Stimulated activated CD8-positive, alpha-beta memory T cell treated with anti-CD3 and anti-CD28 coated beads, Interleukin-4, amount 100 ng/mL, for 48 hours (primary cell): ENCODE data around the gene MEF2B.

ENCODE experiments used
- DNase-seq: peaks from one replicate; pipeline ENCODE4 v3.0.0-alpha.2; 2020

The MEF2B gene

DNA sequence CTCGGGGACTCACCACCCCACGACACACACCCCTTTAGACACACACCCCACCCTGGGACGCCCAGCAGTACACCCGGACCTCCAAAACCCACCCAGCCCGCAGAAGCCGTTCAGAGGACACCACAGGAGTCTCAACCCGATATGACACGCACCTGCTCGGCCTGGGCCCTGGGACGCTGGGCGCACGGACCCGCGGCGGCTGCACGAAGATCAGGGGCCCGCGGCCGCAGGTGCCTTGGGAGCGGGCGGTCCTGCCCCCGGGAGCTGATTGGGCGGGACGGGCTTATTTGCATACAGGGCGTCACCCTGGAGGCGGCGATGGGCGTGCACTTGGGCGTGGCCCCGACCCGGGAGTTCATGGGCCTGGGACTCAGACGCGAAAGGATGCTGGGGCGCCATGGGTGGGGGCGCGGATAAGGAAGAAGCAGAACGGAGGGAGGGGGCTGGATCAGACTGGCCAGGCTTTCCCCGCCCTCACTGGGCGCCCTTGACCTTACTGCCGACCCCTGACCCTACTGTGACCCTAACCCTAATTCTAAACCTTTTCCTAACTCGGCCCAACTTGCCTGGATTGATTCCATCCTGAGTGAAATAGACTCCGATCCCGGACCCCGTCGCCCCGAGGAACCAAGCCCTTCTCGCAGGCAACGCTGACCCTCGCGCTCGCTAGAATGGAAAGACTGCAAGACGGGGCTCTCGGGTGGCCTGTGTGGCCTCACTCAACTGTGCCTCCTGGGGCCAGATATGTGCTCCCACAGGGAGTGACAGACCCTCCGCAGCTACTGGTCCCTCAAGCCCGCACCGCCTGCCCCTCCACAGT lies at the start of gene MEF2B:
Gene MEF2B, minus strand, starts transcription at position 211 of the 820 bp plus-strand sequence. CDS start 19,528 bp downstream, outside the sequence.
- DNase-seq, result peak; percentile 91

DNA sequence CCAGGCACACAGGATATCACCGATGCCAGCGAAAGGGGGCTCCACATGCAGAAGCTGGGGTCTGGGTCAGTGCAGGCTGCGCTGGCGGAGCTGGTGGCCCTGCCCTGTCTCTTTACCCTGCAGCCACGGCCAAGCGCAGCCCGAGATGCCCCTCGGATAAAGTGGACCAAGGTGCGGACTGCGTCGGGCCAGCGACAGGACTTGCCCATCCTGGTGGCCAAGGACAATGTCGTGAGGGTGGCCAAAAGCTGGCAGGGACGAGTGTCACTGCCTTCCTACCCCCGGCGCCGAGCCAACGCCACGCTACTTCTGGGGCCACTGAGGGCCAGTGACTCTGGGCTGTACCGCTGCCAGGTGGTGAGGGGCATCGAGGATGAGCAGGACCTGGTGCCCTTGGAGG lies 48.8 kb upstream of the MEF2B start:
- no peak for DNase-seq

DNA sequence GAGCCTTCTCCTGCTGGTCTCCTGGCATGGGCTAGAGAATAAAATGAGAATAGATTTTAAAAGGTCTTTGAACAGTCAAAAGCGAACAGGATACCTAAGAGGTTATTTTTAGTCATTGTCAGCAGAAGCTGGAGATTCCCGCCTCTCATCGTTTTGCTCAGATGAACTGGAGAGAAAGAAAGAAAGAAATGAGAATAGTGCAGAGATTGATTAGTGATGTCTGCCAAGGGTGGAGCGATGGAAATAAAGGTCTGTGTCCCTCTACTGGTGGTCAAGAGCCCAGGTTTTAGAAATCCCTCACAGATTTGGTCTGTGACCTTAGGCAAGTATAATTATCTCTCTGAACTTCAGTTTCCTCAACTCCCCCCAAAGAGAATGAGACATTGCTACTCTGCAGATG lies 47.0 kb upstream of the MEF2B start:
- DNase-seq, result no peak

DNA sequence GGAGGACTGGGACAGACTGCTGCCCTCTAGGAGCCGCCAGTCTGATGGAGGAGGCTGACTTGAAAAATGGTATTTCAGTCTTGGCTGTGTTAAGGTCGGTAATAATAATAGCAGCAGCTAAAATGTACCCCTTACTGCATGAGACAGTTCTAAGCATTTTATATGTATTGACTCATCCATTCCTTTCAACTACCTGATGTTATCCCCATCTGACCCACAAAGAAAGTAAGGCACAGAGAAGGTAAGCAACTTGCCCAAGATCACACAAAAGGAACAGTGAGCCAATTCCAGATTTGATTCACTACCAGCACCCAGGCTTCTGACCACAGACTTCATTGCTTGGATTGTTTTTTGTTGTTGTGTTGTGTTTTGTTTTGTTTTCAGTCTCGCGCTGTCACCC lies 45.7 kb upstream of the MEF2B start:
- DNase-seq, result no peak

DNA sequence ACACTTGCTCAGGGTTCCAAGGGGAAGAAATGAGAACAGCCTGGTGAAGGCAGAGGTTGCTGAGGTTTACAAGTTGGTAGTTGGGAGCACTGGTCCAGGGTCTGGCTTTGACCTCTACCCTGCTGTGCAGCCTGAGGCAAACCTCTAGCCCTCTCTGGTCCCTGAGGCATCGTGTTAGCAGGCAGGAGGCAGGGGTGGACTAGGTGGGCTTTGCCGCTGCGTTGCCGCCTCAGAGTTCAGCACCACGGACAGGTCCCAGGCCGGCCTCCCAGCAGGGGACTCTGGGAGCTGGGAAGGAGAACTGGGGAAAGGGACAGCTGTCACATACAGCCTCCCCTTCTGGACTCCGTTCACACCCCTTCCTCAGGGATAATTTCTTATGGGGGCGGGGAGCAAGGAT lies 44.8 kb upstream of the MEF2B start:
- peak; percentile 68 for DNase-seq

DNA sequence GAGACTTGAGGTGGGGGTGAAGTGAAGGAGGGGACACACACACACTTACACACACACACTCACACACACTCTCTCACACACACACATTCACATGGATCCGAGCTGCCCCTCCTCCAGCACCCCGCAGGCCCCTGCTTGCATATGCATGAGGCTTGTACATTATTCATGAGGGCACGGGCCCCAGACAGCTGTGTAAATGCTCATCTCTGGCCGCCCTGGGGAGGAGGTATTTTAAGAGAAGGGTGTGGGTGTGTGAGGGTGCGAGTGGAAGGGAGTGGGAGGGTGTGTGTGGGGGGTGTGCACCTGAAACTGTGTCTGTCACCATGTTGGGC lies 44.1 kb upstream of the MEF2B start:
- DNase-seq, result no peak

DNA sequence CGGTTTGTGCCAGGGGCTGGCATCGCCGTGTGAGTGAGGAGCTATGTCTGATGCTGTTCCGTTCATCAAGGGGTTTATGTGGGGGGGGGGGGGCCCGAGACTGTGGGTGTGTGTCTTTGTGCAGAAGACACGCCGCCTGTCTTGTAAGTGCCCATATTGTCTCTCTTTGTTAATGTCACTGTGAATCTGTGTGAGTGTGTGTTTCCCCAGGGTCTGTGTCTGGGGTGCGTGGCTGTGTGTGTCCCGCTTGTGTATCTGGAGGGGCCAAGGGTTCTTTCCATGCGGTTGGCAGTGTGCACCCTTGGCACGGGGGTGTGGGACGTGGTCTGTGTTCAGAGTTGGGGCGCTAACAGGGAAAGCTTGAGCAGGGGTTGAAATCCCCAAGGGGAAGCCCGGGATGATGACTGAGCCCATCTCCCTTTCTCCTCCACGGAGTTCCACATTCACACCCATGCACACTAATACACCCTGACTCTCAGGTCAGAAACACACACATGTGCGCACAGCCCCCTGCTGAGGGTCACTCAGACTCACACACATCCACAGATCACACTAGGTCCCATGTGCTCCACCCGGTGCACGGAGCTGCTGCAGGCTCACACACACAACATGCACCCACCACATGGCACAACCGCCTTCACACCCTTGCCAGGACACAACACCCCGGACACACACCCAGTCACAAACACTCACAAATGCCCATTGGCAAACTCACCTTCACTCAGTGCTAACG lies 43.5 kb upstream of the MEF2B start:
- no peak for DNase-seq

DNA sequence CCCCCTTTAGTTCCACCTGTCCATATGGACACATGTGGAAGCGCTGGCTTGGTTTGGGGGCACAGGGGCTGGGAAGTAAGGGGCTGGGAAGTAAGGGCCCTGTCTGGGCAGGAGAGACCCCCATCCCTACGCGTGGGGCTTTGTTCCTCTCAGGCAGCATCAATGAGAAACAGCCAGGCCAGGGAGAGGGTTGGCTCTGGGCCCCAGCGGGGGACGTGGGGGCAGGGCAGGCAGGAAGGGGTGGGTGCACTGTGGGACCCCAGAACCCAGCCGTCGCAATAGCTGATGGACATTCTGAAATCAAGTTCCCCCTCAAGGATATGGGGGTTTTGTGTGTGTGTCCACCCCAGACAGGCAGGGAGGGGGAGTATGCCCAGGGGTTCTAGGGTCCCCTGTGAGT lies 42.9 kb upstream of the MEF2B start:
- no peak for DNase-seq

DNA sequence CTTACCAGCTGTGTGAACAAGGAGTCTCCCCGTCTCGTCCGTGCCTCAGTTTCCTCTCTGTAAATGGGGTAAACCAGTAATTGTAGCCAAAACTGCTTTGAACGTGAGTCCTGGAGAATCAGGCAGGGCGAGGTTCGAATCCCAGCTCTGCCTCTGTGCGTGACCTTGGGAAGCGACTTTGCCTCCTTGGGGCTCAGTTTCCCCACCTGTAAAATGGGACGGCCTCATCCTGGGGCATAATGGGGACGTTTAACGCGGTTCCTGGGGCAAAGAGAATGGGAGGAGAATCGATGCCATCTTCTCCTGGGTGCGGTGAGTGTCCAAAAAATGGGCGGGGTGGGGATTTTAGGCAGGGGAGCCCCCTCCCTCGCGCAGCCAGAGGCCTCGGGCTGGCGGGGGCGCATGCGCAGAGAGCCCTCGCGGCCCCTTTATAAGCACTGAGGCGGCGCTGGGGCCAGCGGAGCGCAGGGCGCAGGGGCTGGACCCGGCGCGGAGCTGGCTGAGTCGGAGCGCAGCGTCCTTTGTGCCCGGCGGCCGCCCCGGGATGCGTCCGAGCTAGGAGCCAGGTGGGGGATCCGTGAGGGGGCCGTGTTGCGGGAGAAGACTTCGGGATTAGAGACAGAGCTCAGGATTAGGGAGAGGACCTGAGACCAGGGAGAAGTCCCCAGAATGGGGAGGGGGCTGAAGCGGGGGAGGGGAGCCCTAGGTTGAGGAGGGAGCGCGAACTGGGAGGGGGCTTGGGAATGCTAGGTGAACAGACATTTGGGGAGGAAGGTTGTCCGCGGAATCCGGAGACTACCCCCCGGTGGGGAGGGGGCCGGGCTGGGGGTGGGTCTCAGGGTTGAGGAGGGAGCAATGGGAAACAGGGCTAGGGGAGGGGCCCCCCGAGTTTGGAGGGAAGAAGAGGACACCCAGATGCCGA lies 41.7 kb upstream of the MEF2B start, which contains the start of gene NCAN:
Gene NCAN, plus strand, starts transcription at position 460 of the 922 bp plus-strand sequence. CDS start 4,996 bp downstream, outside the sequence.
- DNase-seq, result no peak

DNA sequence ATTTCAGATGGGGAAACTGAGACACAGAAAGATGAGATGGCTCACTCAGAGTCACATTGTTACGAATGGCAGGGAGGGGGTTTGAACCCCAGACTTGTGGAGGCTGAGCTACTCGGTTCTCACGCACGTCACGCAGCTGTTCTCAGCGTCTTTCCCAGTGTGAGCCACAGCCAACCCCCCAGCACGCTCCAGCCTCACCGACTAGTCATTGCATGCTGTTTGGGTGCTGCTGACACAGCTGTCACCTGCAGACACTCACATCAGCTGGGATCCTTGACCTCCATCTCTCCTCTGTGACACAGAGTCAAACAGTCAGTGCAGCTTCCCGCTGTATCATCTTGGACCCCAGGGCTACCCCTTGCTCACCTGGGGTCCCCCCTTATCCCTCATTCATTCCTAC lies 39.3 kb upstream of the MEF2B start:
- DNase-seq, result no peak

DNA sequence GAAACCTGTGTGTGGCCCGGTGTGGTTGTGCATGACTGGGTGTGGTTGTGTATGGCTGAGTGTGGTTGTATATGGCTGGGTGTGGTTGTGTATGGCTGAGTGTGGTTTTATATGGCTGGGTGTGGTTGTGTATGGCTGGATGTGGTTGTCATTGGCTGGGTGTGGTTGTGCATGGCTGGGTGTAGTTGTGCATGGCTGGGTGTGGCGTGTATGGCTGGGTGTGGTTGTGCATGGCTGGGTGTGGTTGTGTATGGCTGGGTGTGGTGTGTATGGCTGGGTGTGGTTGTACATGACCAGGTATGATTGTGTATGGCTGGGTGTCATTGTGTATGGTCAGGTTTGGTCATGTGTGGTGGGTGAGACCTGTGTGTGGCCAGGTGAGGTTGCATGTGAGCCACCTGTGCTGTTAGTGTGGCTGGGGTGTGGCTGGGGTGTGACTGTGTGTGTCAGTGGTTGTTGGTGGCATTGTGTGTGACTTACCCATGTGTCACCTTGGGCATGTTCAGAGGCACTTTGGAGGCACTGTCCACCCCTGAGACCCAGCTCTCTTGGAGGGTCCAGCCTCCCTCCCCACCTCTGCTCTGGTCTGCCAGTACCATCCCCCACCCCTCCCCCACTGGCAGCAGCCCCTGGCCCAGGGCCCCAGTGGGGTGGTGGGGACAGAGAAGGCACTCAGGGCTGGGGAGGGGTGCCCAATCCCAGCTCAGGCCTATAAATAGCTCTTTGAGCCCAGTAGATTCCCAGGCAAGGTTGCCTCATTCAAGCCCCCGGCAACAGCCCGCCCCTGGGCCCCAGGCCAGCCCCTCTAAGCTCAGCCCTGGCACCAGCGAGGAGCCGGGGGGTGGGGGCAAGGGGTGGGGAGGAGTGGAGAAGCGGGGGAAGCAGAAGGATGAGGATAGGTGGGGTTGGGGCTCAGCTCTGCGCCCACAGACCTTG lies 37.8 kb upstream of the MEF2B start:
- DNase-seq, result no peak

DNA sequence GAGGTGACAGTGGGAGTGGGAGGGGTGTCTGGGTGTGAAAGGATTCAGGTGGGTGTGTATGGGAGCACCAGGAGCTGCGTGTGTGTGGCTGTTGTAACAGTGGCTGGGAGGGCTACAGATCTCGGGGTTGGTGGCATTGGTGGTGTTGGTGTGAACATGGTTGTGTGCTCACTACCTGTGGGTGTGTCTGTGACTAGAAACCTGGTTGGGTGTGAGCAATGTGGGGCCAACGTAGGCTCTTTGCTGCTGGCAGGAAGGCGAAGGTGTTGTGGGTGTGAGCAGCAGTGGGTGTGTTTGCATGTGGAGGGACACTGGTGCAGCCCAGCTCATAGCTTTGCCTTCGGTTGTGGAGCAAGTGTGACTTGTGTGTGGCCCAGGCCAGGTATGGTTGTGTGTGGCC lies 36.9 kb upstream of the MEF2B start:
- no peak for DNase-seq

DNA sequence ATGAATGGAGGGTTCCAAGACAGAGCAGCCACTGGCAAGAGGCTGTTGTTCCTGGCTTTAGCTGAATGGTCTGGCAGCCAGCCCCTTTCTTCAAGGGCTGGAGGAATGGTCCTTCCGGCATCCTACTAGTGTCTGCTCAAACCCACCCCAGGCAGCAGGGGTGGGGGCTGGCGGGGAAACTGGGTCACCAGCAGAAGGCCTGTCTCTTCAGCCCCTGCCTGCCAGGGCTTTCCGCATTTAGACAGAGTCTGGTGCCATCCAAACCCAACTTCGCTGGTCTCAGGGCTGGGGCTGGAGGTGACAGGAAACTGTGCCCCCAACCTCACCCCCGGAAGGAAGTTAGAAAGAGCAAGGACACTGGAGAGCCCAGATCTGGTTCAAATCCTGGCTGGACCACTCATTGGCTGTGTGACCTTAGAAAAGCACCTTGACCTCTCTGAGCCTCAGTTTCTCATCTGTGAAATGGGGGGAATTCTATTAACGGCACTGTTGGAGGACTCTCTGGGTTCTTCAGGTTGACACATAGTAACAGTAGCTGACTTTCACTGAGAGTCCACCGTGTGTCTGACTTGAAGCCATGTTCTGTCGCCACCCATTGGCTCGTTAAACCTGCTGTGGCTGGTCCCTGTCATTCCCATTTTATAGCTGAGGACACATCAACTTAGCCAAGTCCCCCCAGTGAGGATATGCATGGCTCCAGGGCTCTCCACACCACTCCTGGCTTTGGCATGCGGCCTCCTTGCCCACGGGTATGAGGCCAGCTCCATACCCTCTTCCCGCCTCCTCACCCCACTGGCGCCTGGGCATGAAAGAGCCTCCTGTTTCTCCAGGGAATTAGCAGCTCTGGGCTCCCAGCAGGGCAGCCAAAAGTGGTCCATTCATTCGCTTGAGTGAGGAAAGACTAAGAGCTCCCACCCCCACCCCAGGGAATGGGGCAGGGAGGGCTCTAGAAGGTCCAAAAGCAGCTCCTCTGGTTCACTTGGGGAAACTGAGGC lies 35.6 kb upstream of the MEF2B start:
- DNase-seq, result no peak

DNA sequence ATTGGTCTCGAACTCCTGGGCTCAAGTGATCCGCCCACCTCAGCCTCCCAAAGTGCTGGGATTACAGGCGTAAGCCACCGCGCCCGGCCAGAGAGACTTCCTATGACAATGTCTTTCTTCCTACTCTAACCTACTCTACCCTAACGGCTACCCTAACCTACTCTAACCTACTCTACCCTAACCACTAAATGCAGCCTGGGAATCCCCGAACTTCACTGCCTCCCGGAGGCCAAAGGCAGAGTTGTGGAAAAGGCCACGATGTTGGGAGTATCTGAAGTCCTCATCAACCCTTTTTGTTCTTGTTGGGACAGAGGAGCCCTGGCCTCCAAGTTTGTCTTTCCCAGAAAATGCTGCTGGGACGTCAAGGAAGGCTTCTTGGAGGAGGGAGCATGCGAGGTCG lies 34.1 kb upstream of the MEF2B start:
- DNase-seq, result no peak

DNA sequence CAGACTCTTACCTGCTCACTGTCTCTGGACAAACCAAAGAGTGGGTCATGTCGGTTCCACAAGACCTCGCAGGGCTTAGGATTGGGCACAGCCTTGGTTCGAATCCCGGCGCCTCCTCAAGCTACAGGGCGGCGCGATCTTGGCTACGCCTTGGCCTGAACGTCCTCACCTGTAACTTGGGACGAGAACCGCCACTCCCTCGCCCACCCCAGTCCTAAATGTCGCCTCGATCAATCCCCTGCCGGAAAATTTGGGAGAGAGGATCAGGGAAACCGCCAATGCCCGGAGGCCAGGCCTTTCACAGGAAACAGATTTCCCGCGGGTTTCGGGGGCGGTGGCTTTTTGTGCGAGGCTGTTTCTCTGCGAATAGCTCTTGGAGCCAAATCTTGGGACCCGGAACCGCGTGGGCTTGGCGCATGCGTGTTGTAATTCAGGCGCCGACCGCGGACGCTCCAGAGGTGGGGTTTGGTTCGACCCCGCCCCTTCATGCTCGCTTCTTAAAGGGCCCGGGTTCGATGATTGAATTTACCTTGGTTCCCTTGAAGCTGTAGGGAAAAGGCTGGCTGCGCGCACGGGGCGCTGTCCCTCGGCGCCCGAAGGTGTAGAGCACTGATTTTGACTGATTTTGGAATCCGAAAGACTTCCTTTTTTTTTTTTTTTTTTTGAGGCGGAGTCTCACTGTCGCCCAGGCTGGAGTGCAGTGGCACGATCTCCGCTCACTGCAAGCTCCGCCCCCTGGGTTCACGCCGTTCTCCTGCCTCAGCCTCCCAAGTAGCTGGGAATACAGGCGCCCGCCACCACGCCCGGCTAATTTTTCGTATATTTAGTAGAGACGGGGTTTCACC lies 33.2 kb upstream of the MEF2B start, which contains the start of gene NR2C2AP:
Gene NR2C2AP, minus strand, starts transcription at position 403 of the 845 bp plus-strand sequence. Its CDS starts 354 bp downstream, at position 49.
- DNase-seq, result peak; percentile 96

DNA sequence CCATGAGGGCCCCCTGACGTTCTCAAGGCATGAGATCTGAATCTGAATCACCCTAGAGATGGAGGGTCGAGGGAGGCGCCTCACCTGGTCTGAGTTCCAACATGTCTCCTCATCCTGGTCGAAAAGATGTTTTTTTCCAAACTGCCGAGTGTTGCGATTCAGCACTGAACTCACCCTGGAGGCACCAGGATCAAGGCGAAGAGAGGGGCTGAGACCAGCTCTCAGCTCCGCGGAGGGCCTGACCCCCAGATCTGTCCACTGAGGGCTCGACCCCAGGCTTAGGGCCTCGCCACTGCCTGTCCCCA lies 32.6 kb upstream of the MEF2B start:
- DNase-seq, result no peak

DNA sequence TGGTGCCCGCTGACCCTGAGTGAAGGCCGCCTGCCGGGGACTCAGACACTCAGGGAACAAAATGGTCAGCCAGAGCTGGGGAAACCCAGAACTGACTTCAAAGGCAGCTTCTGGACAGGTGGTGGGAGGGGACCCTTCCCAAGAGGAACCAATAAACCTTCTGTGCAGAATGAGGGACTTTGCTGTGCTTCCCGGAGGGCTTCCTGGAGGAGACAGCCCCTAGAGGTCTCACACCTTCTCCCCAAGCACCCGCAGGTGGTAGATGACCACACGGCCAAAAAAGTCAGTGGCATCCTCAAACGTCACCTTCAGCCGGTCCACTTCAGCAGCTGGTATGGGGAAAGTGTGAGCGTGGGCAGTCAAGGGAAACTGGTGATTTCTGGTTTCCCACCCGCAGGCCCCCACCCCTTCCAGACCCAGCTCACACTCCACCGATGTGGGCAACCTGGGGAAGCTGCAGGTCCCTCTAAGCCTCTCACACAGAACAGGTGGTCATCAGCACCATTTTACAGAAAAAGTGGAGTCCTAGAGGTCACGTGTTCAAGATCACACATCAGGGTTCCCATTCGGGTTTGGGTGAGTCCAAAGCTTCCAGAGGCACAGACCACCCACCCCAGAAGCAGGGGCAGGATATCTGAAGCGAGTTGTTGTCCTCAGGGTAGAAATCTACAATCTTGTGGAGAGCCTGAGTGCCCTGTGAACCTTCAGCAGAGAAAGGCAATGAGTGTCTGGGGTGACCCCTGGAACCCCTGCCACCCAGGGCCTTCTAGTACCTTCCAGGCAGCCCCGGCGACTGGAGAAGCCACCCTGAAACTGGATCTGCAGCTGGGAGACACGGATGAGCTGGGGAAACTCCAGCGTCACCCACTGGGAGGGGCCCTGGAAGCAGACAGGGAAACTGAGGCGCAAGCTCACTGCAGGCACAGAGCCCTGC lies 31.9 kb upstream of the MEF2B start:
- DNase-seq, result no peak

DNA sequence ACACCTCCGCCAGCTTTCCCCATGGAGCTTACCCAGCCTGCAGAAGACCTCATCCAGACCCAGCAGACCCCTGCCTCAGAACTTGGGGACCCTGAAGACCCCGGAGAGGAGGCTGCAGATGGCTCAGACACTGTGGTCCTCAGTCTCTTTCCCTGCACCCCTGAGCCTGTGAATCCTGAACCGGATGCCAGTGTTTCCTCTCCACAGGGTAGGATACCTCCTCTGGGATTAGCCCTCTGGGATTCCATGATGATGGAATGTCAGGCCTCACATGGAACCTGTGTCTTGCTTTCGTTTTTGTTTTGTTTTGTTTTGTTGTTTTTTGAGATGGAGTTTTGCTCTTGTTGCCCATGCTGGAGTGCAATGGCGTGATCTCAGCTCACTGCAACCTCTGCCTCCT lies 23.9 kb upstream of the MEF2B start:
- no peak for DNase-seq
